A549 (cell line): ENCODE results near the gene SIVA1. TPM values are rescaled to one million over a fixed set of nuclear protein-coding genes. Genes with fewer than 3 reads are reported as not detected.

Experiments used
- ATAC-seq, 2 experiments: fragments of 200-7000 bp in 1 of 2; fragments of >200 bp in 1 of 2; cut with Nextera tagmentation in 1 of 2; cut with Tn5 transposase in 1 of 2; 3 replicates each; pipeline versions ENCODE4 v1.8.0 to v1.9.1; 2018 to 2020; ENCODE audit warnings: mild to moderate bottlenecking in 1 of 2, moderate library complexity in 1 of 2
- CTCF ChIA-PET: fragments of 300-600 bp; sonication (Branson Sonifier 250); formaldehyde crosslinking; extraction: SDS; loops from one replicate; lab custom pipeline; 2021; ENCODE audit warnings: antibody characterized with exemption, inconsistent platforms; lab: Yijun Ruan, JAX
- POLR2A ChIA-PET: fragments of 350-600 bp; formaldehyde crosslinking; extraction: SDS; loops from one replicate; lab custom pipeline; 2021; ENCODE audit warnings: antibody characterized with exemption, inconsistent platforms; lab: Yijun Ruan, JAX
- DNase-seq, 2 experiments: peaks; one replicate each; pipeline versions ENCODE4 v3.0.0 to v3.0.0-alpha.2; 2011 to 2016; ENCODE audit warnings: low read depth in 1 of 2, low spot score in 1 of 2
- FAIRE-seq: peaks from 2 replicates; lab custom pipeline; 2011; peaks lifted over from hg19 to GRCh38; lab: Jason Lieb, UNC
- H3K27ac ChIP-seq, 2 experiments: fragments of >200 bp; sonication (Bioruptor Twin); formaldehyde crosslinking; 3 replicates each; pipeline ENCODE4 v1.5.1; 2016 to 2017
- H3K4me1 ChIP-seq: fragments of >200 bp; sonication (Bioruptor Twin); formaldehyde crosslinking; 3 replicates; pipeline ENCODE4 v1.6.1; 2016
- H3K4me2 ChIP-seq: fragments of >200 bp; sonication (Bioruptor Twin); formaldehyde crosslinking; 3 replicates; pipeline ENCODE4 v1.6.1; 2016
- H3K4me3 ChIP-seq: fragments of >200 bp; sonication (Bioruptor Twin); formaldehyde crosslinking; 3 replicates; pipeline ENCODE4 v1.5.1; 2016
- H3K9me3 ChIP-seq: fragments of >200 bp; sonication (Bioruptor Twin); formaldehyde crosslinking; 3 replicates; pipeline ENCODE4 v1.6.1; 2016
- CBX2 ChIP-seq: fragments of 200-600 bp; sonication (generic); IDR thresholded peaks from 2 replicates; pipeline ENCODE4 v1.6.1; 2016; ENCODE audit warnings: low read depth, mild to moderate bottlenecking, borderline replicate concordance
- CBX8 ChIP-seq: fragments of 200-600 bp; sonication (generic); IDR thresholded peaks from 2 replicates; pipeline ENCODE4 v1.6.1; 2016
- CHD2 ChIP-seq: fragments of 150-350 bp; IDR thresholded peaks from 2 replicates; pipeline ENCODE4 v1.6.1; 2014; ENCODE audit warnings: low read length; ENCODE audit not compliant: partially characterized antibody
- EP300 ChIP-seq, 2 experiments: fragments of >200 bp; sonication (Bioruptor Twin); formaldehyde crosslinking; IDR thresholded peaks; 2 replicates in 1 of 2; 3 replicates in 1 of 2; pipeline ENCODE4 v1.6.1; 2016 to 2017
- FOXS1 ChIP-seq: fragments of 250-450 bp; sonication (Bioruptor Pico); IDR thresholded peaks from 2 replicates; pipeline ENCODE4 v1.5.0; 2020; ENCODE audit warnings: mild to moderate bottlenecking, moderate library complexity
- GATA3 ChIP-seq: IDR thresholded peaks from 2 replicates; pipeline ENCODE4 v1.6.1; 2012; ENCODE audit warnings: borderline replicate concordance
- HOXB5 ChIP-seq: fragments of 250-450 bp; sonication (Bioruptor Pico); IDR thresholded peaks from 2 replicates; pipeline ENCODE4 v1.5.0; 2020; ENCODE audit warnings: mild to moderate bottlenecking, moderate library complexity
- JUN ChIP-seq, 2 experiments: fragments of >200 bp; sonication (Bioruptor Twin); formaldehyde crosslinking; IDR thresholded peaks; 2 replicates in 1 of 2; 3 replicates in 1 of 2; pipeline ENCODE4 v1.6.1; 2016 to 2017
- KDM5A ChIP-seq: fragments of 200-600 bp; sonication (generic); IDR thresholded peaks from 2 replicates; pipeline ENCODE4 v1.6.1; 2016; ENCODE audit warnings: antibody characterized with exemption, mild to moderate bottlenecking
- NFE2L2 ChIP-seq: fragments of 150-350 bp; conservative IDR thresholded peaks from 2 replicates; pipeline ENCODE4 v1.6.1; 2014; ENCODE audit warnings: low read length
- NR3C1 ChIP-seq: fragments of >200 bp; sonication (Bioruptor Twin); formaldehyde crosslinking; IDR thresholded peaks from 3 replicates; pipeline ENCODE4 v1.6.1; 2017
- PHF8 ChIP-seq: fragments of 200-600 bp; sonication (generic); IDR thresholded peaks from 2 replicates; pipeline ENCODE4 v1.6.1; 2016; ENCODE audit warnings: low read depth, mild to moderate bottlenecking, antibody characterized with exemption, moderate library complexity, borderline replicate concordance
- RAD21 ChIP-seq, 2 experiments: fragments of >200 bp in 1 of 2; sonication (Bioruptor Twin) in 1 of 2; formaldehyde crosslinking in 1 of 2; IDR thresholded peaks in 1 of 2; conservative IDR thresholded peaks in 1 of 2; 2 replicates in 1 of 2; 3 replicates in 1 of 2; pipeline ENCODE4 v1.6.1; 2012 to 2018; ENCODE audit warnings: inconsistent platforms in 1 of 2
- RCOR1 ChIP-seq: fragments of 150-350 bp; IDR thresholded peaks from 2 replicates; pipeline ENCODE4 v1.6.1; 2014; ENCODE audit warnings: antibody characterized with exemption, low read length, low read depth
- RNF2 ChIP-seq: fragments of 200-600 bp; sonication (generic); IDR thresholded peaks from 2 replicates; pipeline ENCODE4 v1.6.1; 2016; ENCODE audit warnings: low read depth, mild to moderate bottlenecking, antibody characterized with exemption, moderate library complexity, borderline replicate concordance
- SMC3 ChIP-seq: fragments of >200 bp; sonication (Bioruptor Twin); formaldehyde crosslinking; IDR thresholded peaks from 3 replicates; pipeline ENCODE4 v1.6.1; 2018; ENCODE audit warnings: inconsistent platforms
- ZC3H11A ChIP-seq: fragments of 450-650 bp; IDR thresholded peaks from 2 replicates; pipeline ENCODE4 v1.6.1; 2014; ENCODE audit warnings: antibody characterized with exemption, mild to moderate bottlenecking
- ZFP36 ChIP-seq: fragments of 450-650 bp; IDR thresholded peaks from 2 replicates; pipeline ENCODE4 v1.6.1; 2014; ENCODE audit warnings: borderline replicate concordance; ENCODE audit not compliant: partially characterized antibody
- ZSCAN20 ChIP-seq: fragments of 250-450 bp; sonication (Bioruptor Pico); IDR thresholded peaks from 2 replicates; pipeline ENCODE4 v1.8.0; 2022; ENCODE audit warnings: mild to moderate bottlenecking, moderate library complexity
- WGBS: methylation state at CpG from one replicate; pipeline ENCODE4 v1.1.6; 2017; ENCODE audit errors: missing lambda C conversion rate; 5-methylcytosine and 5-hydroxymethylcytosine counted together
- polyA plus RNA-seq, 4 experiments: library from polyadenylated mRNA; depleted of rRNA in 3 of 4; stranded (reverse); fragments of >200 nt; fragmentation: RNase III in 1 of 4; extraction: RNeasy Plus Mini Kit Qiagen cat#74134 plus additional on column Dnase treatment in 1 of 4; gene quantifications; 2 replicates in 3 of 4; 3 replicates in 1 of 4; pipeline ENCODE4 v1.2.3, GENCODE V29; 2011 to 2017
- TF ChIP-seq, protein P1 (sequence below): IDR thresholded peaks from 2 replicates; pipeline ENCODE4 v1.6.1; 2012
- TF ChIP-seq, protein P2 (sequence below): fragments of 200-600 bp; sonication (generic); IDR thresholded peaks from 2 replicates; pipeline ENCODE4 v1.6.1; 2016; ENCODE audit warnings: antibody characterized with exemption, mild to moderate bottlenecking, moderate library complexity
- TF ChIP-seq, protein P3 (sequence below): fragments of >200 bp; sonication (Bioruptor Twin); formaldehyde crosslinking; IDR thresholded peaks from 2 replicates; pipeline ENCODE4 v1.6.1; 2016
- TF ChIP-seq, protein P4 (sequence below): fragments of 250-450 bp; sonication (Bioruptor Pico); IDR thresholded peaks from 2 replicates; pipeline ENCODE4 v1.5.0; 2020; ENCODE audit warnings: low read depth, mild to moderate bottlenecking, moderate library complexity

The SIVA1 gene
- polyA plus RNA-seq, 2 of the 4 experiments (the other 2 are of a cell fraction) = 90.0 to 169 TPM

DNA sequence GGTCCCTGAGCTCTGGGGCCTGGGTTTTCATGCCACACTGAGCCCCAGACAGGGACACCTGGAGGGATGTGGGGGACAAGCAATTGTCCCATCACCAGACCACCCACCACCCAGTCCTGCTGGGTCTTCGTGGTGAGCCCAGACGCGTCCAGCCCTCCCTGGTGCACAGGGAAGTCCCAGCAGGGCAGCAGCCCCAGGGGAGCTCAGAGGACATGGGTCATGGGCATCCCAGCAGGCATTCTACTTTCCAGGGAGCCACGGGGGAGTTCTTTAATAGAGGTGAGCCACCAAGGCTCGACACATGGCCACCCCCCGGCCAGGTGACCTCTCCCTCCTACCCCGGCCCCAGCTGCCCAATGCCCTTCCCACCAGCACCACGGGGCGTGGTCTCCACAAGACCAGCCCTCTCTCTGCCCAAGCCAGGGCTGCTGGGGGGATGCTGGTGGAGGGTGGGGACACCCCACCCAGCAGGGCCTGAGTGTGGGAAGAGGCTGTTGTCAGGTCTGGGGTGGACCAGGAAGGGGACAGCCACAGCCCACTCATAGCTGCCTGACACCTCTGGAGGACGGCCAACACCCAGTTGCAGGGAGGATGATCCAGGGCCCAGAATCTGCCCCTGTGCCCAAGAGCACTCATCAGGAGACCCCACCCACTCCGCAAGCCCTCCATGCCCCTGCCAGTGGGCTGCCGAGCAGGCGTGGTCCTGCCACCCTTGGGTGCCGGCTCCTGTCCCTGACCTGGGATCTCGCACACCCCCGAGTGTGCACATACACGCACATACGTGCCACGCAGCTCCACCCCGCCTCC, 28.5 kb downstream of the SIVA1 start:
- FAIRE-seq = no peak
- Histone ChIP-seq H3K27ac (no peak overlapping the region), H3K4me1 (0 out of 3 replicates have a peak, but pooled peaks cover 10% of the 10 kb centered on the region), H3K9me3 (no peaks in the 10 kb centered on the region), H3K4me3 (no peak overlapping the region), H3K4me2 (no peak overlapping the region)
- CTCF ChIA-PET = interaction anchor here (1.2 to 1.8 kb wide), 4 partner anchors 9 to 45 kb away, joined by 3 to 10 read pairs (median 4); no protein-coding TSS in a partner anchor
- TF ChIP-seq, protein P1, sequence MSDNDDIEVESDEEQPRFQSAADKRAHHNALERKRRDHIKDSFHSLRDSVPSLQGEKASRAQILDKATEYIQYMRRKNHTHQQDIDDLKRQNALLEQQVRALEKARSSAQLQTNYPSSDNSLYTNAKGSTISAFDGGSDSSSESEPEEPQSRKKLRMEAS = no peak
- TF ChIP-seq SMC3 (no peak), RNF2 (no peak), CBX2 (no peak), RCOR1 (no peak)
- TF ChIP-seq, protein P2, sequence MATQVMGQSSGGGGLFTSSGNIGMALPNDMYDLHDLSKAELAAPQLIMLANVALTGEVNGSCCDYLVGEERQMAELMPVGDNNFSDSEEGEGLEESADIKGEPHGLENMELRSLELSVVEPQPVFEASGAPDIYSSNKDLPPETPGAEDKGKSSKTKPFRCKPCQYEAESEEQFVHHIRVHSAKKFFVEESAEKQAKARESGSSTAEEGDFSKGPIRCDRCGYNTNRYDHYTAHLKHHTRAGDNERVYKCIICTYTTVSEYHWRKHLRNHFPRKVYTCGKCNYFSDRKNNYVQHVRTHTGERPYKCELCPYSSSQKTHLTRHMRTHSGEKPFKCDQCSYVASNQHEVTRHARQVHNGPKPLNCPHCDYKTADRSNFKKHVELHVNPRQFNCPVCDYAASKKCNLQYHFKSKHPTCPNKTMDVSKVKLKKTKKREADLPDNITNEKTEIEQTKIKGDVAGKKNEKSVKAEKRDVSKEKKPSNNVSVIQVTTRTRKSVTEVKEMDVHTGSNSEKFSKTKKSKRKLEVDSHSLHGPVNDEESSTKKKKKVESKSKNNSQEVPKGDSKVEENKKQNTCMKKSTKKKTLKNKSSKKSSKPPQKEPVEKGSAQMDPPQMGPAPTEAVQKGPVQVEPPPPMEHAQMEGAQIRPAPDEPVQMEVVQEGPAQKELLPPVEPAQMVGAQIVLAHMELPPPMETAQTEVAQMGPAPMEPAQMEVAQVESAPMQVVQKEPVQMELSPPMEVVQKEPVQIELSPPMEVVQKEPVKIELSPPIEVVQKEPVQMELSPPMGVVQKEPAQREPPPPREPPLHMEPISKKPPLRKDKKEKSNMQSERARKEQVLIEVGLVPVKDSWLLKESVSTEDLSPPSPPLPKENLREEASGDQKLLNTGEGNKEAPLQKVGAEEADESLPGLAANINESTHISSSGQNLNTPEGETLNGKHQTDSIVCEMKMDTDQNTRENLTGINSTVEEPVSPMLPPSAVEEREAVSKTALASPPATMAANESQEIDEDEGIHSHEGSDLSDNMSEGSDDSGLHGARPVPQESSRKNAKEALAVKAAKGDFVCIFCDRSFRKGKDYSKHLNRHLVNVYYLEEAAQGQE = no peak
- ATAC-seq = no peak
- POLR2A ChIA-PET = no interaction called here
- 92% methylated on average over 13 of the region's 20 CpGs for WGBS
- DNase-seq = no peak

DNA sequence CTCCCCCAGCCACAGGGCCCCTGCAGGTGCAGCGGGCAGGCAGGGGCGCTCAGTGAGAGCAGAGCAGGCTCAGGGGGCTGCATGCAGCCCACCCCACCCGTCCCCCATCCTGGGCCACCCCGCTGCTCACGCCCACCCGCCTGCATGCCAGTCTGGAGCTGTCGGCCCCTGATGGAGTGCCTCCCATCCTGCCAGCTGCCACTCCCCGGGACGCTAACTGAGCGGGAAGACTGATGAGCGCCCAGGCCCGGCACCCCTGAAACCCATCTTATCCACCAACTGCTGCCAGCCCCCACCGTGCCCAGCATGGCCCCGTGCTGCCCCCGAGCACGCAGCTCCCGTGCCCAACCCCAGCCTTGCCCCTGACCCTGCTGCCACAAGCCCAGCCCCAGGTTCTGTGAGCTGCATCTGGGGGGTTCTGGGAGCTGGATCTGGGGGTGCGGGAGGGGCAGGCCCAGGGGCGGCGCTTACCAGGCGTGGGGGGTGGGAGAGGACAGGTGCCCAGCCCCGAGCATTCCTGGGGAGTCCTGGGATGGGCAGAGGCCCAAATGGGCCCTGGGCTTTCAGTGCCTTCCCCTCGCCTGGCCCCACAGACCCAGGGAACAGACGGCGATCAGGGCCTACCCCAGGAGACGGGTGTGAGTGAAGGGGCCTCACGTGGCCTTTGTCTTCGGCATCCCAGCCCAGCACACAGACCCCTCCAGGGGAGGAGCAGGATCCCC, 29.3 kb downstream of the SIVA1 start:
- CTCF ChIA-PET = interaction anchor here (1.4 to 1.8 kb wide), 2 partner anchors 11 to 14 kb away, joined by 3 to 10 read pairs; no protein-coding TSS in a partner anchor
- FAIRE-seq = no peak
- ATAC-seq = no peak
- TF ChIP-seq FOXS1 (CRISPR knock-in tag) (no peak), CBX2 (no peak), JUN (IDR thresholded peaks at IDR 0.05) (no peak), ZSCAN20 (no peak), ZFP36 (no peak), HOXB5 (CRISPR knock-in tag) (no peak), NFE2L2 (no peak), RAD21 (conservative IDR thresholded peaks at IDR 0.05 in 1 of 2, IDR thresholded peaks at IDR 0.05 in 1 of 2) (no peak), CBX8 (no peak), ZC3H11A (no peak), KDM5A (no peak)
- TF ChIP-seq, protein P3, sequence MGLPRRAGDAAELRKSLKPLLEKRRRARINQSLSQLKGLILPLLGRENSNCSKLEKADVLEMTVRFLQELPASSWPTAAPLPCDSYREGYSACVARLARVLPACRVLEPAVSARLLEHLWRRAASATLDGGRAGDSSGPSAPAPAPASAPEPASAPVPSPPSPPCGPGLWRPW = no peak
- no peak overlapping the region for H3K4me2 ChIP-seq
- H3K4me1 ChIP-seq = 0 out of 3 replicates have a peak, but pooled peaks cover 10% of the 10 kb centered on the region
- H3K27ac ChIP-seq = no peak overlapping the region
- no peak for DNase-seq
- 91% methylated on average over 17 of the region's 28 CpGs for WGBS
- no peaks in the 10 kb centered on the region for H3K9me3 ChIP-seq
- H3K4me3 ChIP-seq = no peak overlapping the region
- POLR2A ChIA-PET = no interaction called here

DNA sequence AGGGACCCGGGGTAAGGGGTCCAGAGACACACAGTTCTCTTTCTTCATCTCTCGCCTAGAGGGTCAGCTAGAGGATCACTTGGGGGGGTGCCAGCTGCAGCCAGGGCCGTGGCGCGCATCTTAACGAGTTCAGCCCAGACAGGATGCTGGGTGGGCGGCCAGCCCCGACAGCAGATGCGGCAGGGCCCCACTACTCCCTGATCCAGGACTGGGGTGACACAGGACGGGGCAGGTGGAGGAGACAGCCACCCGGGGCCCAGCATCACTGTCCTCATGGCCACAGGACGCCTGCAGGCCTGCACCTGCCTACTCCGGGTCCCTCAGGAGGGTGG, 29.8 kb downstream of the SIVA1 start:
- H3K4me1 ChIP-seq = 0 out of 3 replicates have a peak, but pooled peaks cover 10% of the 10 kb centered on the region
- H3K27ac ChIP-seq = no peak overlapping the region
- no peak overlapping the region for H3K4me3 ChIP-seq
- POLR2A ChIA-PET = no interaction called here
- TF ChIP-seq ZFP36 (no peak), RCOR1 (no peak), PHF8 (no peak), EP300 (IDR thresholded peaks at IDR 0.05) (no peak), GATA3 (no peak), NR3C1 (no peak), JUN (IDR thresholded peaks at IDR 0.05) (no peak), CHD2 (no peak)
- TF ChIP-seq, protein P4, sequence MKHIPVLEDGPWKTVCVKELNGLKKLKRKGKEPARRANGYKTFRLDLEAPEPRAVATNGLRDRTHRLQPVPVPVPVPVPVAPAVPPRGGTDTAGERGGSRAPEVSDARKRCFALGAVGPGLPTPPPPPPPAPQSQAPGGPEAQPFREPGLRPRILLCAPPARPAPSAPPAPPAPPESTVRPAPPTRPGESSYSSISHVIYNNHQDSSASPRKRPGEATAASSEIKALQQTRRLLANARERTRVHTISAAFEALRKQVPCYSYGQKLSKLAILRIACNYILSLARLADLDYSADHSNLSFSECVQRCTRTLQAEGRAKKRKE (CRISPR knock-in tag) = no peak
- TF ChIP-seq, protein P3 = no peak
- CTCF ChIA-PET = interaction anchor here (0.5 to 1.4 kb wide), 2 partner anchors 12 to 263 kb away, joined by 3 to 4 read pairs; no protein-coding TSS in a partner anchor
- FAIRE-seq (no peak), ATAC-seq (no peak), DNase-seq (no peak)
- WGBS = 89% methylated on average over 11 of the region's 13 CpGs
- no peaks in the 10 kb centered on the region for H3K9me3 ChIP-seq
- no peak overlapping the region for H3K4me2 ChIP-seq
